HG02852 (cell line): Measurements from ENCODE around the gene WSCD2.

ENCODE experiments used
- ATAC-seq: cut with Tn5 transposase; IDR thresholded peaks from one replicate; pipeline ENCODE4 v1.9.1; 2021; ENCODE audit warnings: mild to moderate bottlenecking, moderate library complexity; ENCODE audit not compliant: unreplicated experiment

WSCD2 gene

GRCh38 chr12:108257610-108258106 is 128.6 kb downstream of the WSCD2 start:
- ATAC-seq: no peak

GRCh38 chr12:108260039-108260438 is 131.0 kb downstream of the WSCD2 start:
- ATAC-seq: no peak

GRCh38 chr12:108260969-108261368 is 131.9 kb downstream of the WSCD2 start:
- ATAC-seq: no peak

GRCh38 chr12:108265505-108265904 is 136.4 kb downstream of the WSCD2 start:
- no peak for ATAC-seq

- ATAC-seq: no peak
Measured at GRCh38 chr12:108266131-108266530, 137.0 kb downstream of the WSCD2 start.

- ATAC-seq: no peak
Measured at GRCh38 chr12:108267450-108267849, 138.4 kb downstream of the WSCD2 start.

GRCh38 chr12:108268397-108268796 is 139.3 kb downstream of the WSCD2 start:
- ATAC-seq: no peak

- no peak for ATAC-seq
Measured at GRCh38 chr12:108269224-108269623, 140.1 kb downstream of the WSCD2 start.

GRCh38 chr12:108270035-108270848 is 141.2 kb downstream of the WSCD2 start:
- no peak for ATAC-seq

- no peak for ATAC-seq
Measured at GRCh38 chr12:108270849-108271143, 141.7 kb downstream of the WSCD2 start.

GRCh38 chr12:108271951-108272872 is 143.1 kb downstream of the WSCD2 start:
- ATAC-seq: no peak

- no peak for ATAC-seq
Measured at GRCh38 chr12:108273217-108273616, 144.1 kb downstream of the WSCD2 start.

- ATAC-seq: no peak
Measured at GRCh38 chr12:108277613-108278012, 148.5 kb downstream of the WSCD2 start.

GRCh38 chr12:108282160-108282559 is 153.1 kb downstream of the WSCD2 start:
- no peak for ATAC-seq

- ATAC-seq: no peak
Measured at GRCh38 chr12:108282676-108283075, 153.6 kb downstream of the WSCD2 start.

GRCh38 chr12:108284163-108284562 is 155.1 kb downstream of the WSCD2 start:
- no peak for ATAC-seq

- ATAC-seq: no peak
Measured at GRCh38 chr12:108285016-108285415, 155.9 kb downstream of the WSCD2 start.

- no peak for ATAC-seq
Measured at GRCh38 chr12:108287227-108287626, 158.1 kb downstream of the WSCD2 start.

GRCh38 chr12:108289350-108290161 is 160.5 kb downstream of the WSCD2 start:
- no peak for ATAC-seq

- ATAC-seq: no peak
Measured at GRCh38 chr12:108295641-108296040, 166.6 kb downstream of the WSCD2 start.

GRCh38 chr12:108296945-108297344 is 167.9 kb downstream of the WSCD2 start:
- ATAC-seq: no peak
